NB4 (cell line): Measurements from ENCODE around the gene MED1.
"Not testable (repeated sequence)": the region's sequence is repeated elsewhere in the genome, so short reads cannot be mapped to it uniquely, and the experiment has no call there.

ENCODE experiments used
- DNase-seq: peaks from one replicate; pipeline ENCODE4 v3.0.0; 2010; ENCODE audit warnings: low read depth
- H3K4me3 ChIP-seq: one replicate; pipeline ENCODE4 v1.5.1; 2011; ENCODE audit warnings: mild to moderate bottlenecking, low read depth, low read length, moderate library complexity
- CTCF ChIP-seq: IDR thresholded peaks from one replicate; pipeline ENCODE4 v1.5.1; 2012; ENCODE audit warnings: low read depth, low read length
- MAX ChIP-seq: IDR thresholded peaks from 2 replicates; pipeline ENCODE4 v1.6.1; 2011; ENCODE audit warnings: low read depth, low read length
- MYC ChIP-seq: IDR thresholded peaks from 2 replicates; pipeline ENCODE4 v1.6.1; 2011; ENCODE audit warnings: low read depth, low read length
- POLR2A ChIP-seq: IDR thresholded peaks from 2 replicates; pipeline ENCODE4 v1.6.1; 2011; ENCODE audit warnings: mild to moderate bottlenecking; ENCODE audit not compliant: insufficient read length; ENCODE audit errors: extremely low read depth

Gene MED1

GRCh38 chr17:39461113-39461925 is 10.3 kb upstream of the MED1 start, which contains the start of gene CDK12:
Gene CDK12, plus strand, starts transcription at chr17:39461486. Its CDS starts 586 bp downstream, at chr17:39462072.
- DNase-seq = peak; percentile 99
- H3K4me3 ChIP-seq = peak within 1 kb of the TSS; percentile 87
- TF ChIP-seq MAX (0 out of 2 replicates have a peak, but pooled peaks have one; percentile 12), CTCF (no peak), POLR2A (peak; percentile 94), MYC (peak; percentile 81)

- TF ChIP-seq CTCF = no peak
- TF ChIP-seq MAX = no peak
- TF ChIP-seq MYC = no peak
- TF ChIP-seq POLR2A = no peak
- DNase-seq = no peak
- no peak overlapping the region for H3K4me3 ChIP-seq
Observed at GRCh38 chr17:39455919-39456318, 4.9 kb upstream of the MED1 start.

- peak overlapping the region; percentile 90 for H3K4me3 ChIP-seq
- TF ChIP-seq POLR2A = no peak
- DNase-seq = no peak
Observed at GRCh38 chr17:39450051-39450450, 1.0 kb downstream of the MED1 start.

- DNase-seq = no peak
- no peak overlapping the region for H3K4me3 ChIP-seq
- no peak for TF ChIP-seq MAX
- no peak for TF ChIP-seq CTCF
- TF ChIP-seq POLR2A = no peak
- TF ChIP-seq MYC = no peak
Observed at GRCh38 chr17:39447561-39447960, 3.5 kb downstream of the MED1 start.

GRCh38 chr17:39443326-39443725 is 7.7 kb downstream of the MED1 start:
- no peak for DNase-seq
- no peak overlapping the region for H3K4me3 ChIP-seq
- TF ChIP-seq POLR2A (no peak), MAX (no peak), CTCF (no peak), MYC (no peak)

GRCh38 chr17:39439868-39440267 is 11.2 kb downstream of the MED1 start:
- not testable (repeated sequence) for H3K4me3 ChIP-seq, DNase-seq

GRCh38 chr17:39429600-39429999 is 21.5 kb downstream of the MED1 start:
- no peak overlapping the region for H3K4me3 ChIP-seq
- DNase-seq = no peak
- TF ChIP-seq CTCF (no peak), MAX (no peak), MYC (no peak), POLR2A (no peak)
